ENCODE measurements around the gene CABP7. TPM values are rescaled to one million over a fixed set of nuclear protein-coding genes. Genes with fewer than 3 reads are reported as not detected.

The CABP7 gene
- total RNA-seq, 1 experiment from 2014 or later = not detected

- intact Hi-C loops (cut with micrococcal nuclease; ENCODE audit: unreplicated experiment) = no loop called here
- Mint-ChIP-seq H3K36me3 (ENCODE audit: insufficient read depth, unreplicated experiment) (peaks cover 31% of the 10 kb centered on the region), H3K4me1 (ENCODE audit: low read depth, unreplicated experiment) (no peaks in the 10 kb centered on the region), H3K9me3 (ENCODE audit: low read depth, unreplicated experiment) (no peaks in the 10 kb centered on the region), H3K27ac (ENCODE audit: unreplicated experiment) (no peak overlapping the region), H3K4me3 (ENCODE audit: low read depth, unreplicated experiment) (no peak overlapping the region), H3K27me3 (ENCODE audit: unreplicated experiment) (no peaks in the 10 kb centered on the region)
- TF ChIP-seq CTCF (IDR thresholded peaks at IDR 0.05; ENCODE audit: unreplicated experiment) = no peak
- CTCF ChIA-PET = no interaction called here
- DNase-seq = no peak
- no TSS peak for BruUV-seq (replicated peaks)
Observed at GRCh38 chr22:29693161-29693560, 26.6 kb upstream of the CABP7 start.

GRCh38 chr22:29693671-29694070 is 26.1 kb upstream of the CABP7 start:
- no TSS peak for BruUV-seq (replicated peaks)
- TF ChIP-seq CTCF (IDR thresholded peaks at IDR 0.05; ENCODE audit: unreplicated experiment) = no peak
- Mint-ChIP-seq H3K4me1 (ENCODE audit: low read depth, unreplicated experiment) (no peaks in the 10 kb centered on the region), H3K9me3 (ENCODE audit: low read depth, unreplicated experiment) (no peaks in the 10 kb centered on the region), H3K36me3 (ENCODE audit: insufficient read depth, unreplicated experiment) (peaks cover 36% of the 10 kb centered on the region), H3K4me3 (ENCODE audit: low read depth, unreplicated experiment) (no peak overlapping the region), H3K27me3 (ENCODE audit: unreplicated experiment) (no peaks in the 10 kb centered on the region), H3K27ac (ENCODE audit: unreplicated experiment) (no peak overlapping the region)
- CTCF ChIA-PET = interaction anchor here (1.0 kb wide), 1 partner anchor 311 kb away, joined by 3 read pairs; no protein-coding TSS in a partner anchor
- intact Hi-C loops (cut with micrococcal nuclease; ENCODE audit: unreplicated experiment) = no loop called here
- no peak for DNase-seq

GRCh38 chr22:29695129-29695926 is 24.5 kb upstream of the CABP7 start:
- intact Hi-C loops (cut with micrococcal nuclease; ENCODE audit: unreplicated experiment) = no loop called here
- no peak for DNase-seq
- H3K27me3 Mint-ChIP-seq (ENCODE audit: unreplicated experiment) = no peaks in the 10 kb centered on the region
- no peaks in the 10 kb centered on the region for H3K4me1 Mint-ChIP-seq (ENCODE audit: low read depth, unreplicated experiment)
- H3K27ac Mint-ChIP-seq (ENCODE audit: unreplicated experiment) = no peak overlapping the region
- no peak for TF ChIP-seq CTCF (IDR thresholded peaks at IDR 0.05; ENCODE audit: unreplicated experiment)
- CTCF ChIA-PET = no interaction called here
- BruUV-seq (replicated peaks) = no TSS peak
- no peaks in the 10 kb centered on the region for H3K9me3 Mint-ChIP-seq (ENCODE audit: low read depth, unreplicated experiment)
- peaks cover 29% of the 10 kb centered on the region for H3K36me3 Mint-ChIP-seq (ENCODE audit: insufficient read depth, unreplicated experiment)
- H3K4me3 Mint-ChIP-seq (ENCODE audit: low read depth, unreplicated experiment) = no peak overlapping the region

GRCh38 chr22:29697853-29698598 is 21.8 kb upstream of the CABP7 start:
- peaks cover 29% of the 10 kb centered on the region for H3K36me3 Mint-ChIP-seq (ENCODE audit: insufficient read depth, unreplicated experiment)
- H3K9me3 Mint-ChIP-seq (ENCODE audit: low read depth, unreplicated experiment) = no peaks in the 10 kb centered on the region
- CTCF ChIA-PET = no interaction called here
- intact Hi-C loops (cut with micrococcal nuclease; ENCODE audit: unreplicated experiment) = no loop called here
- no TSS peak for BruUV-seq (replicated peaks)
- H3K27me3 Mint-ChIP-seq (ENCODE audit: unreplicated experiment) = no peaks in the 10 kb centered on the region
- TF ChIP-seq CTCF (IDR thresholded peaks at IDR 0.05; ENCODE audit: unreplicated experiment) = no peak
- DNase-seq = no peak
- no peak overlapping the region for H3K4me3 Mint-ChIP-seq (ENCODE audit: low read depth, unreplicated experiment)
- H3K27ac Mint-ChIP-seq (ENCODE audit: unreplicated experiment) = no peak overlapping the region
- peaks cover 14% of the 10 kb centered on the region for H3K4me1 Mint-ChIP-seq (ENCODE audit: low read depth, unreplicated experiment)

Measured in Calu3 (cell line).